ENCODE results near the gene COL8A2.

The COL8A2 gene

GRCh38 chr1:36108314-36108713, 16.7 kb downstream of the COL8A2 start:
- DNase-seq, result no peak

DNA sequence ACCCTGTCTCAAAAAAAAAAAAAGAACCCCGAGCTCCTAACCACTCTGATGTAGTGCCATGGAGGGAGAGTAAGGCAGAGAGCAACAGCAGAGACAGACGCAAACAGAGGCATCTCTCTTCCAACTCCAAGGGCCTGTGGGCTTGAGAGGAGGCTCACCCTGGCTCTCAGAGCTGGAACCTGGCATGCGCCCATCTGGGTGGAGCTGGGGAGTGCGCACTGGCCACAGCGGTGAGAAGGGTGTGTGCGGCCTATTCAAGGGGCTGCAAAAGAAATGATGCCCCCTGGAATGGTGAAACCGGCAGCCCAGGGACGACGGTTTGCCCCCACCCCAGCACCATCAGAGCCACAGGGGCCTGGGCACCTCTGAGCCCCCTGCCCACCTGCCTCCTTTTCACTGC, 17.6 kb downstream of the COL8A2 start:
- no peak for DNase-seq

DNA sequence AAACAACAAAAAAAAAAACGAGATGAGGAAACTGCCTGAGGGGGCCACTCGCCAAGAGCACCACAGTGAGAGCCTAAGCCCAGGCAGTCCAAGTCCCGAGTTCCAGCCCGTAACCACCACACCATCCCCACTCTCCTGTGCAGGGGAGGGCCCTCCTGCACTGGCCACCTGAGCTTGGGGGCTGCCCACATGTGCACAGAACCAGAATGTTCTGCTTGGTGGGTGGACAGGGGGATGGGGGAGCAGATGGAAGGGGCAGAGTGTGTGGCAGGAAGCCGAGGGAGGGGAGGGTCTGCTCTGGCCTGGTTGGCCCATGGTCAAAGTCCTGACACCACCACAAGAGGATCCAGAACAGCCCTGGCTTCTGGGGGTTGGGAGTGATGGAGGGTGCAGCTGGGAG, 18.8 kb downstream of the COL8A2 start:
- DNase-seq, result no peak

DNA sequence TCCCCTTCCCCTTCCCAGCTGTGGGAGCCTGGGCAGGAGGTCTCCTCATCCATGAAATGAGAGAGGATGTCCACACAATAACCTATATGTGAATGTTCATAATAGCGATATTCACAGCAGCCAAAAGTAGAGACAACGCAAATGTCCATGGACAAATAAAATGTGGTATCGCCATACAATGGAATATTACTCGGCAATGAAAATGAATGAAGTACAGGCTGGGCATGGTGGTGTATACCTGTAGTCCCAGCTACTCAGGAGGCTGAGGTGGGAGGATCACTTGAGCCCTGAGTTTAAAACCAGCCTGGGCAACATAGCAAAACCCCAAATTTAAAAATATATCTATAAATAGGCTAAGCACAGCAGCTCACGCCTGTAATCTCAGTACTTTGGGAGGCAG, 23.5 kb downstream of the COL8A2 start:
- no peak for DNase-seq

DNA sequence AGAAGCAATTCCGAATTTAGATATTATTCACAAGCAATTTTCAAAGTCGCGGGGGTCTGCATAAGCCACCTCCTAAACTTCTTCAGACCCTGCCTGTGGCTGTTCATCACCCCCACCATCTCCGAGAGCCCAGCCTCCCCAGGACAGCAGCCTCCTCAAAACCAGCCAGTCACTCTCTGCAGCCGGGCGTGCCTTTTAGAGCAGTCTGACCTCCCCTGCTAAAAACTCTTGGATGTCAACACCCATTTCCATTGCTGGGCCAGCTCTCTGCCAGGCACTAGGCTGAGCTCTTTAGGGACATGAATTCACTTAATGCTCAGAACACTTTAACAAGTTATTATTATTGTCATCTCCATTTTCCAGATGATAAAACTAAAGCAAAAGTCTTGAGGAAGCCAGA, 24.6 kb downstream of the COL8A2 start:
- no peak for DNase-seq

- peak; percentile 74 for DNase-seq
These were observed 25.2 kb downstream of the COL8A2 start for GRCh38 chr1:36099681-36100341.

DNA sequence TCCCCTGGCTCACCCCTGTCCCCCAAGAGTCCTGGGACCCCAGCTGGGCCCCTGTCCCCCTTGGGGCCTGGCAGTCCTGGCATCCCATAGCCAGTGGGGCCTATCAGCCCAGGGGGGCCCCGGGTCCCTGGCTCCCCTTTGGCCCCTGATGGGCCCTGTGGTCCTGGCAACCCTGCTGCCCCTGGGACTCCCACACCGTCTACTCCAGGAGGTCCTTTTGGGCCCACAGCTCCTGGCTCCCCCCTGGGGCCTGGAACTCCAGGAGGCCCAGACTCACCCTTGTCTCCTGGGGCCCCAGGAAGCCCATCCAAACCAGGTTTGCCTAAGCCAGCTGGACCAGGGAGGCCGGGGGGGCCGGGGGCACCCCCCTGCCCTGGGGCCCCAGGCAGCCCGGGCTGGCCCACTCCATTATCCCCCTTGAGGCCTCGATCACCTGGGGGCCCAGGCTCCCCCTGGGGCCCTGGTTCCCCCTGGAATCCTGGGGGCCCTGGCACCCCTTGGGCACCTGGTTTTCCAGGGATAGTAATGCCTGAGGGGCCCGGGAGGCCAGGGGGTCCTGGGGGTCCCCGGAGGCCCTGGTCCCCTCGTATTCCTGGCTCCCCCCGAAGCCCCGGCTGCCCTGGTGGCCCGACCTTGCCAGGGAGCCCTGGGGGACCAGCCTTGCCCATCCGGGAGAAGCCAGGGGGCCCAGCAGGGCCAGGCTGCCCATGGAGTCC, 26.2 kb downstream of the COL8A2 start:
- DNase-seq, result no peak

GRCh38 chr1:36097693-36098585, 27.1 kb downstream of the COL8A2 start:
- no peak for DNase-seq

DNA sequence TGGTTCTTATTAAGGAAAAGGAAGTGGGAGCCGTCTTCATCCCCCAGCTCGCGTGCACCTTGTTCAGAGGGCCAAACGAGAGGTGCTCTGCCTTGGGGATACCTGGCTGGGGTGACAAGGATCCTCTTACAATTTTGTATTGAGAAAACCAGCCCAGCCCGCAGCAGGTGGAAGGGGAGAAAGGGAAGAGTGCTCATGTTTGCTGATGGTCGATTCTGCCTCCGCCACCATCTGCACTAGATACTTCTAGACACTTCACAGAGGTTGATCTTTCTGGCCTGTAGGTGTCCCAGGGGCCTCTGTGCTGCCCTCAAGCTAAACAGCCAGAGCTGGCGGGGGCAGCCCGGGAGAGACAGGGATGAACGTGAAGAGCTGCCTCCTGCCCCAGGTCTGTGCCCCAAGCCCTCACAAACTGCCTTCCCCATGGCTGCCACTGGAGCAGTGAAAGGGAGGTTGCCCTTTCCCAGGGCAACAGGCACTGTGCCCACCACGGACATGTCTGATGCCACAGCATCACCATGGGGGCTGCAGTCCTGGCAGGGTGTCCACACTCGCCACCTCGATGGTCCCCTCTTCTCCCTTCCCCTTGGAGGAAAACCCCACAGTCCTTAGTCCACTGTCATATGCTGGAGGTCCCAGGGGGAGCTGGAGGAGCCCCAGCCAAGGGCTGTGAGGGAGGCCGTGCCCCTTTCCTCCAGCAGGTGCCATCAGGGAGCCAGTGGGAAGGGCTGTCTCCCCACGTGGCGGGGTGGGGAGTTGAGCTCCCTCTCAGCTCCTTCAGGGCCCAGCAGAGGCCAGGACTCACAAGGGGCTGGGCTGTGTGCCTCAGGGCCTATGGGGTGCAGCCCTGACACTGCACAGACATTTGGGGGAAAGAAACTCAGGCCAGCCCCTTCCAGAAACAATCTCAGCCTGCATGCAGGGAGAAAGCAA, 28.3 kb downstream of the COL8A2 start:
- DNase-seq, result peak; percentile 35

GRCh38 chr1:36095760-36096405, 29.1 kb downstream of the COL8A2 start:
- DNase-seq, result no peak

DNA sequence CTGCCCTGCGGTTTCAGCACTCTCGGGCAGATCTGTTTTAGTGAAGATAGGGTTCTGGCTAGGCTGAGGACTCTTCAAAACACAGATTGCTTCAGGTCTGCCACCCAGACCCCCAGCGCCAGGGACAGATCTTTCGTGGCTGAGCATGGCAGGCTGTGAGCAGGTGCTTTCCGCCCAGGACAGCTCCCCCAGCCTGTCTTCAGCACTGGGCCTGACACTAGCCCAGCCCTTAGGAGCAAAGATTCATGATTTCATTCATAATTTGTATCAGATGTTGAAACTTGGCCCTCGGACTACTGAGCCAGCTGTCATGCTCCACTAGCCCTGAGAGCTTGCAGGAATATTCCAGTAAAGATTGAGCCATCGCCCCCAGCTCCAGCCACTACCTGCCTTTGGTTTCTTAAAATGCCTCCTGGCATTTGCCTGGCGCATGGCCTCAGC, 30.4 kb downstream of the COL8A2 start:
- no peak for DNase-seq

- DNase-seq, result no peak
These were observed 31.1 kb downstream of the COL8A2 start for GRCh38 chr1:36093929-36094328.

- DNase-seq, result no peak
These were observed 31.8 kb downstream of the COL8A2 start for GRCh38 chr1:36093226-36093625.

DNA sequence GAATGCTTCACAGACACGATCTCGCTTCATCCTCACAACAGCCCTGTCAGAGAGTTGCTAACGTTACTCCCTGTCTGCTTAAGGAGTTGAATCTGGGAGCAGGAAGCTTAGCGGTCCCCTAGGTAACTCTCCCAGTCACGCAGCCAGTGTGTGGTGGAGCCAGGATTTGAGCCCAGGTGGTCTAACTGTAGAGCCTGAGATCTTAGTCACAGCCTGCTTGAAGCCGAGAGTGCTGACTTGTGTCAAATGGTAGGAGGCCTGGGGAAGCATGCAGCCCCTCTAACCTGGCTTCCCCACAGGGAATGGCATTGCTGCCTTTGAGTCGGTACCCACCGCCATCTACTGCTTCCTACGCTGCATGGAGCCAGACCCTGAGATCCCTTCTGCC, 32.2 kb downstream of the COL8A2 start:
- DNase-seq, result no peak

DNA sequence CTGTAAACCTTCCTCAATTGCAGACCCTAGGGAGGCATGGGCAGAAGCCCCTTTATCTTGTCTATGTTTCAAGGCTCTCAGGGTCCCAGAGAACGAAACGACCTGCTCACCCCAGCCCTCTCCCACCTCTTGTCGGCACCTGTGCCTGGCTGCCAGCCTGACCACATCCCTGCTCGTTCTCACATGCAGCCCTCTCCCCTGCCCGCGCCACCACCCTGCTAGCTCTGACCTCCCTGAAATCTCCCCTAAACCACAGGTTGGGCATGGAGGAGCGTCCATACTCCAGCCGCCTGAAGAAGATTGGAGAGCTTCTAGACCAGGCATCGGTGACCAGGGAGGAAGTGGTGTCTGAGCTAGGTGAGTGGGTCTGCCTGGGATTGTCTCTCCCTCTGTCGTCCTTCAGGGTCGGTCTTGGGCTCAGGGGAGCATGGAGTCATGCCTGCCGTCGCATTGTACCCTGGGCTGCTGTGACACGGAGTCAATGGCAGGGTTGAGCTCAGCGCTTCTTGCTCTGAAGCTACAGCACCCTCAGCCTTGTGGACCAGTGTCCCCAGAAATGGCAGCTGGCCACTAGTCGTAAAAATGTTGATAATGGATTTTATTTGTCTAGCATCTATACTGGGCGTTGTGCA, 32.7 kb downstream of the COL8A2 start:
- DNase-seq, result no peak

DNA sequence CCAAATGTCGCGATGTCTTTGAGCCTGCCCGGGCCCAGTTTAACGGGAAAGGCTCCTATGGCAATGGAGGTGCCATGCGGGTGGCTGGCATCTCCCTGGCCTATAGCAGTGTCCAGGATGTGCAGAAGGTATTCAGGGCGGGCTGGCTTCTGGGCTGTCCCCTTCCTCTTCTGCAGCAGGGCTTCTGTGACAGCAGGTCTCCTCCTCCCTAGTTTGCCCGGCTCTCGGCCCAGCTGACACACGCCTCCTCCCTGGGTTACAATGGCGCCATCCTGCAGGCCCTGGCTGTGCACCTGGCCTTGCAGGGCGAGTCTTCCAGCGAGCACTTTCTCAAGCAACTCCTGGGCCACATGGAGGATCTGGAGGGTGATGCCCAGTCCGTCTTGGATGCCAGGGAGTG, 33.3 kb downstream of the COL8A2 start:
- DNase-seq, result no peak

DNA sequence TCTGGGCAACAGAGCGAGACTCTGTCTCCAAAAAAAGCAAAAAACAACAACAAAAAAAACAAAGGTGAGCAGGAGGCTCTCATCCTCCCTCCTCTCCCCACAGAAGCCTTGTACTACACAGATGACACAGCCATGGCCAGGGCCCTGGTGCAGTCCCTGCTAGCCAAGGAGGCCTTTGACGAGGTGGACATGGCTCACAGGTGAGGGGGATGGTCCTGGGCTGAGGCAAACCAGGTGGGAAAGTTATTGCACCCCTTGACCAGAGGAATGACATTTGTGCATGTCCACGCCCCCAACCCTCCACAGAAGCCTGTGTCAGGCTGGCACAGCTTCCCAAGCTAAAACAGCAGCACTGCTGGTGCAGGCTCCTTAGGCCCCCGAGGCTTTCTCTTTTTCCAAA, 33.9 kb downstream of the COL8A2 start:
- no peak for DNase-seq

- DNase-seq, result no peak
These were observed 35.5 kb downstream of the COL8A2 start for GRCh38 chr1:36089393-36090121.

DNA sequence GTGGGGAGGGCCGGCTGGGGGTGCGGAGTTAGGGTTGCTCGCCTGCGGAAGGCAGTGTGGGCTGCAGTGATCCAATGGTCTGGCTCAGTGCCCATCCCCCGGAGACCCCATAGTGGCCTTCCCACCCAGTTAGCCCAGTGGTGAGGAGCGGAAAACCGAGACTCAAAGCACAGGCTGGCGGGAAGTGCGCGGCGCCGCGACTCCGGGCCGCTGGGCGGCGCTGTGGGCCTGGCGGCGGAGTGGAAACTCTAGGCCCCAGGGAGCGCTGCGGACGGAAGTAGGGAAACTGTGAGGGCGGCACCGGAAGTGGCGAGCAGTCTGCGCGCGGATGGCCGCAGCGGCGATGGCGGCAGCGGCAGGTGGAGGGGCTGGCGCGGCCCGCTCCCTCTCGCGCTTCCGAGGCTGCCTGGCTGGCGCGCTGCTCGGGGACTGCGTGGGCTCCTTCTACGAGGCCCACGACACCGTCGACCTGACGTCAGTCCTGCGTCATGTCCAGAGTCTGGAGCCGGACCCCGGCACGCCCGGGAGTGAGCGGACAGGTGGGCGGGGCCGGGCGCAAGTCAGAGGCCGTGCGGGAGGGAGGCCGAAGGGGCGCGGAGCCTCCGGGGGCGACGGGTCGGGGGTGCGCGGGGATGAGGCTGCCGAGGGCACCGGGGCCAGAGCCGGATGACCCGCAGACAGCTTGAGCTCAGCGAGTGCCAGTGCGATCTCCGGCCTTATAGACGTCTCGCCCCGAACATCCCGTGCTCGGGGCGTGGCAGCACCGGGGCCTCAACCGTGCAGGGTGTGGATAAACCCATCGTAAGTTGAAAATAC, 36.2 kb downstream of the COL8A2 start, which contains the start of gene ADPRS:
ADPRS (plus strand) TSS at position 316 of the 816 bp plus-strand sequence; CDS start at position 329, 13 bp downstream.
- DNase-seq, result peak; percentile 86

GRCh38 chr1:36088265-36088576, 36.8 kb downstream of the COL8A2 start:
- DNase-seq, result no peak
